HG03469 (cell line): Measurements from ENCODE around the gene TRPM6.
"Not testable (repeated sequence)": the region's sequence is repeated elsewhere in the genome, so short reads cannot be mapped to it uniquely, and the experiment has no call there.

Experiments
- ATAC-seq: cut with Tn5 transposase; IDR thresholded peaks from one replicate; pipeline ENCODE4 v1.9.1; 2021; ENCODE audit warnings: mild to moderate bottlenecking, moderate library complexity, moderate number of reproducible peaks; ENCODE audit not compliant: unreplicated experiment

Gene TRPM6

GRCh38 chr9:74858751-74859414 is 28.8 kb downstream of the TRPM6 start:
- ATAC-seq, result no peak

- no peak for ATAC-seq
Measured at GRCh38 chr9:74856989-74857388, 30.7 kb downstream of the TRPM6 start.

- ATAC-seq, result no peak
Measured at GRCh38 chr9:74855072-74855471, 32.6 kb downstream of the TRPM6 start.

- ATAC-seq, result not testable (repeated sequence)
Measured at GRCh38 chr9:74853024-74853423, 34.7 kb downstream of the TRPM6 start.

GRCh38 chr9:74848153-74848525 is 39.6 kb downstream of the TRPM6 start:
- ATAC-seq, result no peak

- ATAC-seq, result no peak
Measured at GRCh38 chr9:74847478-74848152, 40.1 kb downstream of the TRPM6 start.

GRCh38 chr9:74846766-74847165 is 41.0 kb downstream of the TRPM6 start:
- no peak for ATAC-seq

- no peak for ATAC-seq
Measured at GRCh38 chr9:74838351-74838750, 49.4 kb downstream of the TRPM6 start.

GRCh38 chr9:74824654-74825053 is 63.1 kb downstream of the TRPM6 start:
- ATAC-seq, result no peak

GRCh38 chr9:74821636-74822035 is 66.1 kb downstream of the TRPM6 start:
- ATAC-seq, result no peak

GRCh38 chr9:74817816-74818215 is 69.9 kb downstream of the TRPM6 start:
- no peak for ATAC-seq

GRCh38 chr9:74817281-74817810 is 70.4 kb downstream of the TRPM6 start:
- no peak for ATAC-seq

- no peak for ATAC-seq
Measured at GRCh38 chr9:74810200-74810599, 77.5 kb downstream of the TRPM6 start.

- ATAC-seq, result no peak
Measured at GRCh38 chr9:74804018-74804385, 83.7 kb downstream of the TRPM6 start.

- no peak for ATAC-seq
Measured at GRCh38 chr9:74803376-74804017, 84.2 kb downstream of the TRPM6 start.

GRCh38 chr9:74800226-74800625 is 87.5 kb downstream of the TRPM6 start:
- no peak for ATAC-seq

GRCh38 chr9:74795803-74796202 is 91.9 kb downstream of the TRPM6 start:
- no peak for ATAC-seq

- no peak for ATAC-seq
Measured at GRCh38 chr9:74795081-74795480, 92.6 kb downstream of the TRPM6 start.

GRCh38 chr9:74784506-74784905 is 103.2 kb downstream of the TRPM6 start:
- ATAC-seq, result no peak

GRCh38 chr9:74783408-74783807 is 104.3 kb downstream of the TRPM6 start:
- ATAC-seq, result no peak

GRCh38 chr9:74777136-74777879 is 110.4 kb downstream of the TRPM6 start:
- no peak for ATAC-seq
